Omental fat pad (tissue), 4 donors: ENCODE measurements around the gene NTRK2. TPM values are rescaled to one million over a fixed set of nuclear protein-coding genes. Genes with fewer than 3 reads are reported as not detected.
"Not testable (repeated sequence)": the region's sequence is repeated elsewhere in the genome, so short reads cannot be mapped to it uniquely, and the experiment has no call there.

Source experiments
- ATAC-seq: fragments of 150-250 bp; one replicate; pipeline ENCODE4 v1.9.1; 2016; ENCODE audit warnings: mild to moderate bottlenecking, moderate library complexity; ENCODE audit not compliant: low FRiP score
- DNase-seq: peaks from one replicate; pipeline ENCODE4 v3.0.0-alpha.2; 2019; ENCODE audit warnings: low spot score
- total RNA-seq, 4 donors: library from RNA; depleted of rRNA; stranded (reverse); fragments of >200 nt; gene quantifications; one replicate each; pipeline ENCODE4 v1.1.0, GENCODE V29; 2016
- TF ChIP-seq, protein P1 (sequence below), 3 donors: fragments of 450-650 bp; IDR thresholded peaks; one replicate each; pipeline ENCODE4 v1.5.1; 2016 to 2017; ENCODE audit warnings: antibody characterized with exemption in 3 of 3, mild to moderate bottlenecking in 3 of 3, moderate library complexity in 2 of 3

NTRK2 gene
- total RNA-seq, 4 donors from 2014 or later, result 13.9 to 20.2 (median 16.1) TPM

- ATAC-seq (no peak), DNase-seq (no peak)
- TF ChIP-seq, protein P1, sequence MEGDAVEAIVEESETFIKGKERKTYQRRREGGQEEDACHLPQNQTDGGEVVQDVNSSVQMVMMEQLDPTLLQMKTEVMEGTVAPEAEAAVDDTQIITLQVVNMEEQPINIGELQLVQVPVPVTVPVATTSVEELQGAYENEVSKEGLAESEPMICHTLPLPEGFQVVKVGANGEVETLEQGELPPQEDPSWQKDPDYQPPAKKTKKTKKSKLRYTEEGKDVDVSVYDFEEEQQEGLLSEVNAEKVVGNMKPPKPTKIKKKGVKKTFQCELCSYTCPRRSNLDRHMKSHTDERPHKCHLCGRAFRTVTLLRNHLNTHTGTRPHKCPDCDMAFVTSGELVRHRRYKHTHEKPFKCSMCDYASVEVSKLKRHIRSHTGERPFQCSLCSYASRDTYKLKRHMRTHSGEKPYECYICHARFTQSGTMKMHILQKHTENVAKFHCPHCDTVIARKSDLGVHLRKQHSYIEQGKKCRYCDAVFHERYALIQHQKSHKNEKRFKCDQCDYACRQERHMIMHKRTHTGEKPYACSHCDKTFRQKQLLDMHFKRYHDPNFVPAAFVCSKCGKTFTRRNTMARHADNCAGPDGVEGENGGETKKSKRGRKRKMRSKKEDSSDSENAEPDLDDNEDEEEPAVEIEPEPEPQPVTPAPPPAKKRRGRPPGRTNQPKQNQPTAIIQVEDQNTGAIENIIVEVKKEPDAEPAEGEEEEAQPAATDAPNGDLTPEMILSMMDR (IDR thresholded peaks at IDR 0.05), result no peak
Observed at GRCh38 chr9:84897362-84898094, 228.0 kb downstream of the NTRK2 start.

DNA sequence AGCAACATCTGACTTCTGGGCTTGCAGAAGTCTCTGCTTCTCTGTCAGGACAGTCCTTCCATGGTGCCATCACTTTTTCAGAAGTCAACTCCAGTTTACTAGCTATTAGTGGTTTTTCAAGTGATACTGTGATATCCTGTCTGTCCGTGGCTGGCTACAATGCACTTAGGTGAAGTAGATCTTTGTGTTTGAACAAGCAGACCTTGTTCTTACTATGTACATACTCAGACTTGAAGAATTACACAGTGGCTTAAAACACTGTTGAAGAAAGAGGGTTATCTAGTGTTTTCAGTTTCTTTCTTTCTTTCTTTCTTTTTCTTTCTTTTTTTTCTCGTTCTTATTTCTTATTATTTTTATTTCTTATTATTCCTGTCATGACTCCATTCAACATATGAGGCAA, 228.7 kb downstream of the NTRK2 start:
- no peak for ATAC-seq
- TF ChIP-seq, protein P1 (IDR thresholded peaks at IDR 0.05), result no peak
- no peak for DNase-seq

DNA sequence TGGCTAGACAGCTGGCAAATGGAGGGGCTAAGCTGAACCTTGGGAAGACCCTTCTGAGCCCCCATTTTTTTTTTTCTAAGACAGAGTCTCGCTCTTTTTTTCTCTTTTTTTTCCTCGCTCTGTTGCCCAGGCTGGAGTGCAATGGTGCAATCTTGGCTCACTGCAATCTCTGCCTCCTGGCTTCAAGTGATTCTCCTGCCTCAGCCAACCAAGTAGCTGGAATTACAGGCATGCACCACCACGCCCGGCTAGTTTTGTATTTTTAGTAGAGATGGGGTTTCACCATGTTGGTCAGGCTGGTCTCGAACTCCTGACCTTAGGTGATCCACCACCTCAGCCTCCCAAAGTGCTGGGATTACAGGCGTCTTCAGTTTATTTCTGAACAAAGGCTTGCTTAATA, 229.1 kb downstream of the NTRK2 start:
- not testable (repeated sequence) for ATAC-seq, DNase-seq

- TF ChIP-seq, protein P1 (IDR thresholded peaks at IDR 0.05), result no peak
- no peak for DNase-seq
Observed at GRCh38 chr9:84899326-84899725, 229.8 kb downstream of the NTRK2 start.

DNA sequence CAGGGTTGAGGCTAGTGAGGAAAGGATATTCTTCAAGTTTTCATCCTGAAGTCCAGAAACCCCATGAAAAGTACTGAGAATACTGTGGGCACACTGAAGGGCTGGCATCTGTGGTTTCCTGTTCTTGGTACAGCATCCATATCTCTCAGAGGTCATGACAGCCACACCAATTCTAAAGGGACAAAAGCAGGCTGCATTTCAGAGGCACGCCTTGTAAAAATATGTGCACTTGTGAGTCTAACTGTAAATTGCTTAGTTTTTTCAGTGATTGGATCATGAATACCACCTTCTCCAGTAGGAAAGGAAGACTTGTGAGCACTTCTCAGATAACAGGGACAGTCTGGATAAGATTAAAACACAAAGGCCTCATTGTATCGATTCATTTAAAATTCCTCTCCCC, 230.9 kb downstream of the NTRK2 start:
- ATAC-seq, result no peak
- DNase-seq, result no peak
- TF ChIP-seq, protein P1 (IDR thresholded peaks at IDR 0.05), result no peak

More at GRCh38 chr9:84899326-84899725, 229.8 kb downstream of the NTRK2 start:
- ATAC-seq, result no peak

DNA sequence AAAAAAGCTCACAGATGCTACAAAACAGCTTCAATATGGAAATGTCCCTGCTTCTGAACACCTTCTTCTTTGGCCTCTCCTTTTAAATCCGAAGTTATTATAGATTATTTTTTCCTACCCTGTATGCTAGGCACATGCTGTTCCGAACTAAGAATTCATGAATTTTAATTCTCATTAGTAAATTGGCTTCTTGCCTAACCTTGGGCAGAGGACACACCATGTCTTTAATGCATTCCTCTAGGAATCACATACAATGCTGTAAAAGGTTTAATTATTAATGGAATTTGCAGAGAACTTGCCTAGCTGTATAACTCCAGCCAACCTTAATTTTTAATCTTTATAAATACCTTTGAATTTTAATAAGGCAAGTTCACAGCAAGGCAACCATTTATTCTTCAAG, 234.4 kb downstream of the NTRK2 start:
- DNase-seq (no peak), ATAC-seq (no peak)
- TF ChIP-seq, protein P1 (IDR thresholded peaks at IDR 0.05), result no peak

- DNase-seq (no peak), ATAC-seq (no peak)
- TF ChIP-seq, protein P1 (IDR thresholded peaks at IDR 0.05), result no peak
Observed at GRCh38 chr9:84916769-84917168, 247.2 kb downstream of the NTRK2 start.
